ENCODE measurements around the gene OR2M2.

The OR2M2 gene, protein sequence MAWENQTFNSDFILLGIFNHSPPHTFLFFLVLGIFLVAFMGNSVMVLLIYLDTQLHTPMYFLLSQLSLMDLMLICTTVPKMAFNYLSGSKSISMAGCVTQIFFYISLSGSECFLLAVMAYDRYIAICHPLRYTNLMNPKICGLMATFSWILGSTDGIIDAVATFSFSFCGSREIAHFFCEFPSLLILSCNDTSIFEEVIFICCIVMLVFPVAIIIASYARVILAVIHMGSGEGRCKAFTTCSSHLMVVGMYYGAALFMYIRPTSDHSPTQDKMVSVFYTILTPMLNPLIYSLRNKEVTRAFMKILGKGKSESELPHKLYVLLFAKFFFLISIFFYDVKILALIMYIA

DNA sequence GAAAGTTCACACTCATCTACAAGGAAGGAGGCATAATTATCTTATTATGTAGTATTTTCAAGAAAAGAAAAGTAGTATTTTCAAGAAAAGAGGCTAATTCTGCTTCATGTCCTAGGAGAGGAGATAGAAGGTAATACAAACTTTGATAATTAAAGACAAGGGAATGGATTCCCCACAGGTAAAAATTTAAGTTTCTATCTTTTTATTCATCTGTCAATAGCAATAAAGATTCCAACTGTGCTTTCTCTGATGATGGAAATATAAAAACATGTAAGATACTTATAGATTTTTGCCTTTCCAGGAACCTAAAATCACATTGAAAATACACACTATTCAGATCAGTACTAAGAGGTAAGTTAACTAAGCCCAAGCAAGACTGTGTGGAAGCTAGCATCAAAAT is at the start of gene OR2M2:
Gene OR2M2 (plus strand): TSS at position 301 of the 400 bp plus-strand sequence. CDS start 5,165 bp downstream, outside the sequence.
- no peak for DNase-seq
- peaks cover 7% of the 10 kb centered on the region for H3K9me3 Mint-ChIP-seq
- H3K4me1 Mint-ChIP-seq: no peaks in the 10 kb centered on the region
- H3K4me3 Mint-ChIP-seq: no peak within 1 kb of the TSS
- no peak for ATAC-seq
- H3K27me3 Mint-ChIP-seq: no peaks in the 10 kb centered on the region
- H3K27ac Mint-ChIP-seq: no peak within 1 kb of the TSS
- no peaks in the 10 kb centered on the region for H3K36me3 Mint-ChIP-seq (ENCODE audit: low read depth)

DNA sequence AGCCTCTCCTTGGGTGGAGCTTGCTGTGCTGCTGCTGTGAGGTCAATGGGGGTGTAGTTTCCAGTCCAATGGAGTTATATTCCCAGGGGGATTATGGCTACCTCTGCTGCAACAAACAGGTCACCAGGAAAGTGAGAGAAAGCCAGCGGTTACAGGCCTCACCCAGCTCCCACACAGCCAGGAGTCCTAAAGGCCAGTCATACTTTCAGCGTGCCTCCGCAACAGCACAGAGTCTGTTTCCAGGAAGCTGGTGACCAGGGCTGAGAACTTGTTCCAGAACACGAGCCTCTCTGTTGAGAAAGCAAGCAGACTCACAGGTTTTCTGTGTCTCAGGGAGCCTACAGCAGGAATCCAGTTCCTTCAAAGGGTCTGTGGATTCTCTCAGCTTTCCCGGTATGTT is 47.0 kb upstream of the OR2M2 start:
- H3K4me1 Mint-ChIP-seq: no peaks in the 10 kb centered on the region
- no peak overlapping the region for H3K27ac Mint-ChIP-seq
- H3K9me3 Mint-ChIP-seq: peaks cover 25% of the 10 kb centered on the region

DNA sequence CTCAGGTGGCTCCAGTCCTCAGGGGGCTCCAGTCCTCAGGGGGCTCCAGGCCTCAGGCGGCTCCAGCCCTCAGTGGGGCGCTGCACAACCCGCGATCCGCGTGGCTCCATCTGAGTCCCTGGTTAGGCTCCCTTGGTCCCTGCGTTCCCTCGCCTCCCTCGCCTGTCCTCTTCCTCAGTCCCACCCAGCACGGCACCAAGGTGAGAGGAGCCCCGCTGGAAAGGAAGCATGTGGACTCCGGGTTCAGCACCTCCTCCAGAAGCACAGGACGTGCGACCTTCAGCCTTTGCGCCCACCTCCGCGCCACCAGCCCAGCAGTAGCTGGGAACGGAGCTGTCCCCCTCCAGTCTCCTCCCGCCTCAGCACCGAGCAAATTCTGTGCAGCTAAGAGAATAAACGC is 37.8 kb upstream of the OR2M2 start:
- peaks cover 11% of the 10 kb centered on the region for H3K9me3 Mint-ChIP-seq
- H3K36me3 Mint-ChIP-seq (ENCODE audit: low read depth): no peaks in the 10 kb centered on the region
- H3K27ac Mint-ChIP-seq: no peak overlapping the region
- H3K27me3 Mint-ChIP-seq: peaks cover 2% of the 10 kb centered on the region
- no peak overlapping the region for H3K4me3 Mint-ChIP-seq
- no peaks in the 10 kb centered on the region for H3K4me1 Mint-ChIP-seq
- DNase-seq: no peak
- no peak for ATAC-seq

More for the DNA sequence above, 47.0 kb upstream of the OR2M2 start:
- H3K4me3 Mint-ChIP-seq: no peak overlapping the region
- DNase-seq: no peak
- no peaks in the 10 kb centered on the region for H3K27me3 Mint-ChIP-seq
- no peak for ATAC-seq
- no peaks in the 10 kb centered on the region for H3K36me3 Mint-ChIP-seq (ENCODE audit: low read depth)

DNA sequence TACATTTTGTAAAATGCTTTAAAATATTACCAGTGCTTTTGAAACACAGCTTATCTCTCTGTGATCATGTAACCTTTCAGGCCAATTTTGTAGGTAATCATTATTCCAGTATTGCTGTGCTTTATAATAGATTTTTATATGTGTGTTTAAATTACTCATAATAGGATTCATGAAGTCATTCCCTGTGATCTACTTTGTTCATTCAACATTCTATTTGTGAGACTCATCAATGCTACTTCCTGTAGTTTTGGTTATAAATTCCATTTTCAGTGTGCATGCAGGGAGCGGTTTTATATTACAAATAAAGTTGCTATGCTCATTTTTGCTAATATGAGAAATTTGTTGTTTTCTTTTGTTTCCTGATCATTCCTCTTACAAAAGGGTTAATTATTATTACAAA is 33.8 kb upstream of the OR2M2 start:
- no peak for DNase-seq
- no peaks in the 10 kb centered on the region for H3K36me3 Mint-ChIP-seq (ENCODE audit: low read depth)
- ATAC-seq: no peak
- H3K4me3 Mint-ChIP-seq: no peak overlapping the region
- no peaks in the 10 kb centered on the region for H3K4me1 Mint-ChIP-seq
- no peaks in the 10 kb centered on the region for H3K27me3 Mint-ChIP-seq
- peaks cover 8% of the 10 kb centered on the region for H3K9me3 Mint-ChIP-seq
- H3K27ac Mint-ChIP-seq: no peak overlapping the region

DNA sequence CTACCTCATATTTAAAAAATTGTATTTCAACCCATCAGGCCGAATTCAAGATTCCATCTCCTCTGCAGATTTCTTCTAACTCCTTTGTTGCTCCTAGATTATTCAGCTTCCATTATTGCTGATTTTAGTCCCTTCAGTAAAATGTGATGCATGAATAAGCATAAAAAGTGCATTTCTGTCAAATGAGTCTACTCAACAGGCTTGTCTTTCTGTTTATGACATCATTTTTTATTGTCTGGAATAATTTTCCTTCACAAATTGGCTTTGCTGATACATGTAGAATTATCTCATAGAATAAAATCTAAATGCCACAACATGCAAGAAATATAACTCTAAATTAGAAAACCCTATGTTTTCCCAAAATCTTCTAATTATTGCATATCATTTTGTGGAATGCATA is 31.3 kb upstream of the OR2M2 start:
- no peak overlapping the region for H3K27ac Mint-ChIP-seq
- no peaks in the 10 kb centered on the region for H3K27me3 Mint-ChIP-seq
- H3K4me1 Mint-ChIP-seq: no peaks in the 10 kb centered on the region
- no peaks in the 10 kb centered on the region for H3K36me3 Mint-ChIP-seq (ENCODE audit: low read depth)
- H3K9me3 Mint-ChIP-seq: peaks cover 22% of the 10 kb centered on the region
- no peak for ATAC-seq
- no peak for DNase-seq
- H3K4me3 Mint-ChIP-seq: no peak overlapping the region

DNA sequence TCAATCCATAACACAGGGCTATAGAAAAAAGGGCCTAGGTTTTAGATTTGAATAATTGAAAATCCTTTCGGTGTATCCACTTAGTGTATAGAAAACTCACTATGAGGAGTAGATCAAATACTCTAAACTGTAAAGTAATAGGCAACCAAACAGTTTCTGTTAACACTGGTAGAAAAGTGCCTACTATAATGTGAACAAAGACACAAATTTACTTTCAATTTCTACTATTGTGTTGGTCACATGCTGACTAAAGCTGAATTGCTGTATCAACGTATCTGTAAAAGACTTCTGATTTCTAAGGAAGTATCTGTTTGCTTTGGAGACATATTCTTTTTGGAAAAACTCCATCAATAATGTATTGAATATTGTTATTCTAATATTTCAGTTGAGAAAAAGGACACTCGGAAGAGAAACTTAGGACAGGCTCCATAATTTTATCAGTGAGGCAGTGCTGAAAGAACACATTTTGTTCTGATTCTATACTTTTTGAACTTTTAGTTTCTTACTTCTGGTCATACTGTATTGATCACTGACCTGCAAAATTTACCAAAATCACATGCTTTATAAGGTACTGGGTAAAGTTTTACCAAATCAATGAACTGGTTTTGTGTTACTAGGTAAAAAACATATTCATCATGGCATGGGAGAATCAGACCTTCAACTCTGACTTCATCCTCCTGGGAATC is 30.0 kb upstream of the OR2M2 start, which contains the start of gene OR2M5:
Gene OR2M5 (plus strand): TSS at position 636 of the 686 bp plus-strand sequence. CDS start 0 bp downstream, at position 636.
- Mint-ChIP-seq H3K27ac (no peak within 1 kb of the TSS), H3K27me3 (no peaks in the 10 kb centered on the region), H3K36me3 (ENCODE audit: low read depth) (no peaks in the 10 kb centered on the region), H3K4me1 (no peaks in the 10 kb centered on the region), H3K9me3 (peaks cover 34% of the 10 kb centered on the region), H3K4me3 (no peak within 1 kb of the TSS)
- DNase-seq: no peak
- ATAC-seq: no peak

DNA sequence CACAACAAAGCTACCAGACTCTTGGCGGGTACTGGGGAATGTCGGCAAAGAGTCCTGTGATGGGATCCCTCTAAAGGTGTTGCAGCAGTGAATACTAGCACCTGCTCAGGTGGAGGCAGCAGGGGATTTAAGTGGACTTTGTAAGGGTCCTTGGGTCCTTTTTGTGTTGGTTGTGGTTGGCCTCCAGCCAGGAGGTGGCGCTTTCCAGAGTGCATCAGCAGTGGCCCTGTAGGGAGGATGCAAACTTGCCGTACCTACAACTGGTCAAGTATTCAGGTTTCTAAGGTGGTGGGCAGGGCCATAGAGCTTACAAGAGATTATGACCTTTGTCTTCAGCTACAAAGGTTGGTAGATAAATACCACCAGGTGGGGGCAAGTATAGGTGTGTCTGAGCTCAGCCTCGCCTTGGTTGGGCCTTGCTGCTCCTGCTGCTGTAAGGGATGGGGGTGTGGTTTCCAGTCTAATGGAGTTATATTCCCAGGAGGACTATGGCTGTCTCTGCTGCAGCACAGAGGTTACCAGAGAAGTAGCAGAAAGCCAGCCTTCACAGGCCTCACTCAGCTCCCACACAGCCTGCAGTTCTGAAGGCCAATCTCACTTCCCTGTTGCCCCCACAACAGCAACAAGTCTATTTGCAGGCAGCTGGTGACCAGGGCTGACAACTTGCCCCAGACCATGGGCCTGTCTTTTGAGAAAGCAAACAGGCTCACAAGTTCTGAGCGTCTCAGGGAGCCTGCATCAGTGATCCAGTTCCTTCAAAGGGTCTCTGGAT is 22.4 kb upstream of the OR2M2 start:
- no peaks in the 10 kb centered on the region for H3K4me1 Mint-ChIP-seq
- H3K36me3 Mint-ChIP-seq (ENCODE audit: low read depth): no peaks in the 10 kb centered on the region
- no peak for ATAC-seq
- H3K9me3 Mint-ChIP-seq: peaks cover 24% of the 10 kb centered on the region
- no peak overlapping the region for H3K4me3 Mint-ChIP-seq
- no peak for DNase-seq
- peaks cover 2% of the 10 kb centered on the region for H3K27me3 Mint-ChIP-seq
- H3K27ac Mint-ChIP-seq: no peak overlapping the region

DNA sequence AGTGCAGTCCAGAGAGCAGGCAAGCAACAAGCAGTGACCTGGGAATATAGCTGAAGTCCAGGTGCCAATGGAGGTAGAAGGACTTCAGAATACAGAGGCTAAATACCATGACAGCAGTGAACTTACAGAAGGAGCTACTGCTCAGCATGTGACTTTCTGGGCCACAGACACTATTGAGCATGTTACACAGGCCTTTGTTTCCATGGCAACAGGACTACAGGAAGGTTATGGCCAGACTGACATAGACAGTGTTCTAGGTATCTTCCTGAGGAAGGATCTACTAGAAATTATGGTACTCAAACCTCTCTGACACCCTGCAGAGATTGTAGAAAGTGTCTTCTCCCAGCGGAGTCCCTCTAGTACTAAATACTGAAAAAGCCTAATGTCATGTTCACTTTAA is 18.7 kb upstream of the OR2M2 start:
- Mint-ChIP-seq H3K36me3 (ENCODE audit: low read depth) (no peaks in the 10 kb centered on the region), H3K4me1 (no peaks in the 10 kb centered on the region), H3K27ac (no peak overlapping the region), H3K27me3 (peaks cover 2% of the 10 kb centered on the region), H3K4me3 (no peak overlapping the region), H3K9me3 (peaks cover 3% of the 10 kb centered on the region)
- DNase-seq (no peak), ATAC-seq (no peak)

DNA sequence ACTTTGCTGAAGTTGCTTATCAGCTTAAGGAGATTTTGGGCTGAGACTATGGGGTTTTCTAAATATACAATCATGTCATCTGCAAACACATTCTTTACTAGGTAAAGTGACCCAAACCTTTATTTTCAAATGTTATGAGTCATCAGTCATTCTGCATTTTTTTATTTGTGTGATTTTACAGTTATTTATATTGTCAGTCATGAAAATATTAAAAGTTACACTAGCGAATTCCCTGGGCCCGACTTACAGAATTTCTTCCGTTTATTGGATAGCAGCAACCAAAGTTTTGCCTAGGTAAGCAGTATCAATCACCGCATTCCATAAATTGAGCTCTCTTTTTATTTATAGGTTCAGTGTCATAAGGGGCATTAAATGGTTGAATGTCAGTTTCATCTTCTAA is 15.9 kb upstream of the OR2M2 start:
- peaks cover 3% of the 10 kb centered on the region for H3K9me3 Mint-ChIP-seq
- H3K4me3 Mint-ChIP-seq: no peak overlapping the region
- no peak for ATAC-seq
- no peaks in the 10 kb centered on the region for H3K27me3 Mint-ChIP-seq
- no peaks in the 10 kb centered on the region for H3K4me1 Mint-ChIP-seq
- H3K27ac Mint-ChIP-seq: no peak overlapping the region
- no peaks in the 10 kb centered on the region for H3K36me3 Mint-ChIP-seq (ENCODE audit: low read depth)
- DNase-seq: no peak

DNA sequence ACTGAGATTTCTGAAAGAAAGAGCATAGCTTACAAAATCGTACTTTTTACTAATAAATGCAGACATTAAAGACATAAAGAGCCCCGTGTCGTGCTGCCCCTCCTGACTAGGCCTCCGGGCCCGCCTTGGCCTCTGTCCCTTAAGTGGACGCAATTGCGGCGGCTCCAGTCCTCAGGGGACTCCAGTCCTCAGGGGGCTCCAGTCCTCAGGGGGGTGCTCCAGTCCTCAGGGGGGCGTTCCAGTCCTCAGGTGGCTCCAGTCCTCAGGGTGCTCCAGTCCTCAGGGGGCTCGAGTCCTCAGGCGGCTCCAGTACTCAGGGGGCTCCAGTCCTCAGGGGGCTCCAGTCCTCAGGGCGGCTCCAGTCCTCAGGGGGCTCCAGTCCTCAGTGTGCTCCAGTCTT is 10.6 kb upstream of the OR2M2 start:
- no peak for DNase-seq
- Mint-ChIP-seq H3K36me3 (ENCODE audit: low read depth) (no peaks in the 10 kb centered on the region), H3K27ac (no peak overlapping the region), H3K4me1 (no peaks in the 10 kb centered on the region), H3K4me3 (no peak overlapping the region), H3K9me3 (peaks cover 3% of the 10 kb centered on the region), H3K27me3 (no peaks in the 10 kb centered on the region)
- no peak for ATAC-seq

DNA sequence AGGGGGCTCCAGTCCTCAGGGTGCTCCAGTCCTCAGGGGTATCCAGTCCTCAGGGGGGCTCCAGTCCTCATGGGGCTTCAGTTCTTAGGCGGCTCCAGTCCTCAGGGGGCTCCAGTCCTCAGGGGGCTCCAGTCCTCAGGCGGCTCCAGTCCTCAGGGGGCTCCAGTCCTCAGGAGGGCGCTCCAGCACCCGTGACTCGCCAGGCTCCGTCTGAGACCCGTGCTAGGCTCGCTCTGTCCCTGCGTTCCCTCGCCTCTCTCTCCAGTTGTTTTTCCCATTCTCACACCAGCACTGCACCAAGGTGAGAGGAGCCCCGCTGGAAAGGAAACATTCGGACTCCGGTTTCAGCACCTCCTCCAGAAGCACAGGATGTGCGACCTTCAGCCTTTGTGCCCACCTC is 9.4 kb upstream of the OR2M2 start:
- no peak for DNase-seq
- Mint-ChIP-seq H3K4me1 (no peaks in the 10 kb centered on the region), H3K27me3 (no peaks in the 10 kb centered on the region), H3K36me3 (ENCODE audit: low read depth) (no peaks in the 10 kb centered on the region), H3K4me3 (no peak overlapping the region), H3K9me3 (no peaks in the 10 kb centered on the region), H3K27ac (no peak overlapping the region)
- ATAC-seq: no peak

DNA sequence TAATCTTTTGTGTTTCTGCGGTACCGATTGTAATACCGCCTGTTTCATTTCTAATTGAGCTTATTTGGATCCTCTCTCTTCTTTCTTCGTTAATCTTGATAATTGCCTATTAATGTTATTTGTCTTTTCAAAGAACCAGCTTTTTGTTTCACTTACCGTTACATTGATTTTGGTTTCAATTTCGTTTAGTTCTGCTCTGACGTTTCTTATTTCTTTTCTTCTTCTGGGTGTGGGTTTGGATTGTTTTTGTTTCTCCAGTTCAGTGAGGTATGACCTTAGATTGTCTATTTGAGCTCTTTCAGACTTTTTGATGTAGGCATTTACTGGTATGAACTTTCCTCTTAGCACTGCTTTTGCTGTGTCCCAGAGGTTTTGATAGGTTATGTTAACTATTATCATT is 9.4 kb downstream of the OR2M2 start:
- ATAC-seq: no peak
- Mint-ChIP-seq H3K4me1 (no peaks in the 10 kb centered on the region), H3K36me3 (ENCODE audit: low read depth) (no peaks in the 10 kb centered on the region), H3K27ac (no peak overlapping the region), H3K27me3 (peaks cover 5% of the 10 kb centered on the region), H3K9me3 (peaks cover 9% of the 10 kb centered on the region), H3K4me3 (no peak overlapping the region)
- no peak for DNase-seq

DNA sequence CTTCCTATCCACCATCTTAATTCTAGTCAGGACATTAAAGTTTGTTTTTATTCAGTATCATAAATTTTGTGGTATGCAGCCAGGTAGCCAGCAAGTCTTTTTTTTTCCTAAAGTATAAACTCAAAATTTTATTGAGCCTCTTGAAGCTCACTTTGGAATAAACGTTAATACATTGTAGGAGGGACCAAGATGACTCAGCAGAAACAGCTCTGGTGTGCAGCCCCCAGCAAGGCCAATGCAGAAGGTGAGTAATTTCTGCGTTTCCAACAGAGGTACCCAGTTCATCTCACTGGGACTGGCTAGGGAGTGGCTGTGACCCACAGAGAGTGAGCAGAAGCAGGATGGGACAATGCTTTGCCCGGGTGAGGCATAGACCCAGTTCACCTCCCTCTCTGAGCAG is 12.7 kb downstream of the OR2M2 start:
- ATAC-seq: no peak
- no peaks in the 10 kb centered on the region for H3K36me3 Mint-ChIP-seq (ENCODE audit: low read depth)
- H3K9me3 Mint-ChIP-seq: peaks cover 13% of the 10 kb centered on the region
- H3K4me1 Mint-ChIP-seq: no peaks in the 10 kb centered on the region
- H3K4me3 Mint-ChIP-seq: no peak overlapping the region
- no peak for DNase-seq
- peaks cover 5% of the 10 kb centered on the region for H3K27me3 Mint-ChIP-seq
- no peak overlapping the region for H3K27ac Mint-ChIP-seq

DNA sequence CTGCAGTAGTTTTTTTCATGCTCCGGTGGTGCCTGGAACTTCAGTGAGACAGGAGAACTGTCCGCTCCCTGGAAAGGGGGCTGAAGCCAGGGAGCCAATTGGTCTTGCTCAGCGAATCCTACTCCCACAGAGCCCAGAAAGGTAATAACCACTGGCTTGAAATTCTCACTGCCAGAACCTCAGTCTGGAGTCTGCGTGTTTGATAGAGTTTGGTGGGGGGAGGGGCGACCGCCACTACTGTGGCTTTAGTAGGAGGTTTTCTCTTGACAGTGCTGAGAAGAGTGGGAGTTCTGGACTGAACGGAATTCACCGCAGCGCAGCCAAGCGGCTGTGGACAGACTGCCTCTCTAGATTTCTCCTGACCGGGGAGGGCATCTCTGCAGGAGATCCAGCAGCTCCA is 14.4 kb downstream of the OR2M2 start:
- Mint-ChIP-seq H3K4me1 (no peaks in the 10 kb centered on the region), H3K27ac (no peak overlapping the region), H3K4me3 (no peak overlapping the region), H3K27me3 (peaks cover 5% of the 10 kb centered on the region), H3K36me3 (ENCODE audit: low read depth) (no peaks in the 10 kb centered on the region), H3K9me3 (peaks cover 23% of the 10 kb centered on the region)
- DNase-seq: no peak
- no peak for ATAC-seq

DNA sequence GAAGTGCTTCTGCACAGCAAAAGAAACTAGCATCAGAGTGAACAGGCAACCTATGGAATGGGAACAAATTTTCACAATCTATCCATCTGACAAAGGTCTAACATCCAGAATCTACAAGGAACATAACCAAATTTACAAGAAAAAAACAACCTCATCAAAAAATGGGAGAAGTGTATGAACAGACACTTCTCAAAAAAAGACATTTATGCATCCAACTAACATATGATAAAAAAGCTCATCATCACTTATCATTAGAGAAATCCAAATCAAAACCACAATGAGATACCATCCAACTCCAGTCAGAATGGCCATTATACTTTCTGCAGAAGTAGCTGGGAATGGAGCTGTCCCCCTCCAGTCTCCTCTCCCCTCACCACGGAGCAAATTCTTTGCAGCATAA is 19.5 kb downstream of the OR2M2 start:
- Mint-ChIP-seq H3K9me3 (peaks cover 31% of the 10 kb centered on the region), H3K36me3 (ENCODE audit: low read depth) (no peaks in the 10 kb centered on the region), H3K27ac (no peak overlapping the region), H3K4me1 (no peaks in the 10 kb centered on the region), H3K4me3 (no peak overlapping the region), H3K27me3 (no peaks in the 10 kb centered on the region)
- ATAC-seq (no peak), DNase-seq (no peak)

Measured in activated naive CD8-positive, alpha-beta T cell treated with anti-CD3 and anti-CD28 coated beads, Interleukin-2, amount 50 U/mL, for 24 hours (primary cell).